ENCODE measurements around the gene NTRK3.
"Not testable (repeated sequence)": the region's sequence is repeated elsewhere in the genome, so short reads cannot be mapped to it uniquely, and the experiment has no call there.

Gene NTRK3

DNA sequence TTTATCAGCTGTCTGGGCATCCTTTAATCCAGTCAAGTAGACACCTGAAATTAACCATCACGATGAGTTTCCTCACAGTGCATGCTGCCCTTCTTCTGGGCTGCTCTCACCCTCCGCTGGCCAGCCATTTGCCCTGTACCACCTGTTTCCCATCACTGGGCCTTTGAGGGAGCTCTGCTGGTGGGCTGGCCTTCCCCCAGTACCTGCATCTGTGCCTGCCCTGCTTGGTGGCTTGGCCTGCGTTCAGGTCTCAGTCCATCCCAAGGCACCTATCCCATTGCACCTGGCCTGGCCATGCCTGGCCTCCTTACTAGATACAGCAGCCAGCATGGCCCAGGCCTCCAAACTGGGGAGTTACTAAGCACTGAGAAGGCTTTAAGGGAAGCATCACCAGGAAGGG lies 413.2 kb downstream of the NTRK3 start:
- no peak for DNase-seq (ENCODE audit: low read depth)

DNA sequence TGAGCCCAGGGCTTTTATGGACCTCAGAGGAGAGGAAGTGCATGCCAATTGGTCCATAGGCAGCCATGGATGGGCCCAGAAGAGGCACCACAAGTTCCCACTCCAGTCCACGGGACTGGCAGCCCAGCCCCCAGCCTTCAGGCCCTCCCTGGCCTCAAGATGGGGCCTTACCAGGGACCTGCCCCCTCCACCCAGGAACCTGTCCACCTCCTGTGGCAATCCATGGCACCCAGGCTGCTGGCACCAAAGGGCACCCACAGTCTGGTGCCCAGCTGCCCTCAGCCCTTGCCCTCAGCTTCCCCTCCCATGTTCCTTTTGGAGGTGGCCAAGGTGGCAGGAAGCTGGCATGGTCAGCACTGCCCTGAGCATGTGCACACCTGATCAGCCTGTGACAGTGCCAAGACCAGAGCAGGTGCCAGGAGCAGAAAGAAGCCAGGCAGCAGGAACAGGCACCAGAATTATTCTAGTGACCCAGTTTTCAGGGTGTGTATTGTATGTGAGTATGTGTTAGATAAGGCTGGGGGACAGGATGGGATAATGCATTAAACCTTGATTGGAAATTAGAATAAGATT lies 415.0 kb downstream of the NTRK3 start:
- H3K4me3 ChIP-seq (ENCODE audit: low read depth, low read length): no peak overlapping the region
- TF ChIP-seq, protein P1, sequence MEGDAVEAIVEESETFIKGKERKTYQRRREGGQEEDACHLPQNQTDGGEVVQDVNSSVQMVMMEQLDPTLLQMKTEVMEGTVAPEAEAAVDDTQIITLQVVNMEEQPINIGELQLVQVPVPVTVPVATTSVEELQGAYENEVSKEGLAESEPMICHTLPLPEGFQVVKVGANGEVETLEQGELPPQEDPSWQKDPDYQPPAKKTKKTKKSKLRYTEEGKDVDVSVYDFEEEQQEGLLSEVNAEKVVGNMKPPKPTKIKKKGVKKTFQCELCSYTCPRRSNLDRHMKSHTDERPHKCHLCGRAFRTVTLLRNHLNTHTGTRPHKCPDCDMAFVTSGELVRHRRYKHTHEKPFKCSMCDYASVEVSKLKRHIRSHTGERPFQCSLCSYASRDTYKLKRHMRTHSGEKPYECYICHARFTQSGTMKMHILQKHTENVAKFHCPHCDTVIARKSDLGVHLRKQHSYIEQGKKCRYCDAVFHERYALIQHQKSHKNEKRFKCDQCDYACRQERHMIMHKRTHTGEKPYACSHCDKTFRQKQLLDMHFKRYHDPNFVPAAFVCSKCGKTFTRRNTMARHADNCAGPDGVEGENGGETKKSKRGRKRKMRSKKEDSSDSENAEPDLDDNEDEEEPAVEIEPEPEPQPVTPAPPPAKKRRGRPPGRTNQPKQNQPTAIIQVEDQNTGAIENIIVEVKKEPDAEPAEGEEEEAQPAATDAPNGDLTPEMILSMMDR (IDR thresholded peaks at IDR 0.05; ENCODE audit: control insufficient read depth, extremely low read depth, insufficient read depth): no peak
- no peak for DNase-seq (ENCODE audit: low read depth)

More for the DNA sequence above, 413.2 kb downstream of the NTRK3 start:
- TF ChIP-seq, protein P1 (IDR thresholded peaks at IDR 0.05; ENCODE audit: control insufficient read depth, extremely low read depth, insufficient read depth): no peak
- H3K4me3 ChIP-seq (ENCODE audit: low read depth, low read length): no peak overlapping the region

DNA sequence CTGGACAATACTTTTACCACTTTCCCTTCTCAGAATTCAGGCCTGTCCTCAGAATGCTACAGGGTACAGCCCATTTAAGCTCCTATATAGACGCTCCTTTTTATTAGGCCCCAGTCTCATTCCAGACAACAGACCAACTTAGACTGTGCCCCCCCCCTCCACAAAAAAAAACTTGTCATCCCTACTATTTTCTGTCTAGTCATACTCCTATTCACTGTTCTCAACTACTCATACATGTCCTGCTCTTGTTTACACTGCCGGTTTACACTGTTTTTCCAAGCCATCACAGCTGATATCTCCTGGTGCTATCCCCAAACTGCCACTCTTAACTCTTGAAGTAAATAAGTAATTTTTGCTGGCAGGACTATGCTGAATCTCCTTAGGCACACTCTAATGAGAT lies 420.7 kb downstream of the NTRK3 start:
- not testable (repeated sequence) for H3K4me3 ChIP-seq (ENCODE audit: low read depth, low read length); DNase-seq (ENCODE audit: low read depth)

- not testable (repeated sequence) for H3K4me3 ChIP-seq (ENCODE audit: low read depth, low read length); DNase-seq (ENCODE audit: low read depth)
Measured at GRCh38 chr15:87833333-87833732, 423.2 kb downstream of the NTRK3 start.

DNA sequence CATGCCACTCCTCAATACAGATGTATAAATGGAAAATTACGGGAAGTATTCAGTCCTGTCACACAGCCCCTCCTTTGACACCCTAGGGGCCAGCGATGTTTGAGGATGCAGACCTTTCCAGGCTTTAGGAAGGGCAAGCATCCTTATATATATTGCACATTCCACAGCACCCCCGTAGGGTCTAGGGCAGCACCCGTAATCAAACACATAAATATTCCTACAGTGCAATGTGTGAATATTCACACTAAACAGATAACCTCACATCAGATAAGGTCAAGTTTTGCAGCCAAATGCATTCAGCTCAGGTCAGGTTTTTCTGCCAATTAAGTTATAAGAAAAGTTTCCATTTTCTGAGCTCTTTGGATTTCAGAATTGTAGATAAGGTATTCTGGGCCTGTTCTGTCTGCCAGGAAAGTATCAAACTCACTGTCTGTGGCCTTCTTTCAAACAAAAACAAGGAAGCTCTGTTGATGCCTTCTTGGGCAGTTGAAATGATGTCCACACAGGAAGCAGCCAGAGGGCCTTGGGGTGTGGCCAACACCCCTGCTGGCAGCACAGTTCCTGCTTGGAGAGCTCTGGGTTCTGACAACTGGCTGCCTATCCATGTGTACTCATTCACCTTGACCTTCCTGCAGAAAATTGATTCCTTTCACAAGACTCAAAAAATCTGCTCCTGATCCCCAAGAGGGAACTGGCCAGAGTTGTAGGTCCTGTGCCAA lies 427.0 kb downstream of the NTRK3 start:
- no peak for DNase-seq (ENCODE audit: low read depth)
- TF ChIP-seq, protein P1 (IDR thresholded peaks at IDR 0.05; ENCODE audit: control insufficient read depth, extremely low read depth, insufficient read depth): no peak
- no peak overlapping the region for H3K4me3 ChIP-seq (ENCODE audit: low read depth, low read length)

DNA sequence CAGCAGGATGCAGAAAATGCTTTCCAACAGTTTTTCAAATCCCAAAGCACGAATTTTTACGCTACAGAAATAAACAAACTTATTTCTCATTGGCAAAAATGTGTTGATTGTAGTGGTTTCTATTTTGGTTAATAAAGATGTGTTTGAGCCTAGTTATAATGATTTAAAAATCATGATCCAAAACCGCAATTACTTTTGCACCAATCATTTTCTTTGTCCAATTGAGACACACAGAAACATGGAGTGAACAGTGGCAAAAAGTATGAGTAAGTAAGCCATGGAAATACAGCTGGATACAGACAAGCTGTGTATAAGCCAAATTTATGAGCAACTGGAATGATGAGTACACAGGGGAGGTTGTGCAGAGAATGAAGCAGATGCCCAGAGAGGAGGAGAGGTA lies 427.9 kb downstream of the NTRK3 start:
- TF ChIP-seq, protein P1 (IDR thresholded peaks at IDR 0.05; ENCODE audit: control insufficient read depth, extremely low read depth, insufficient read depth): no peak
- no peak for DNase-seq (ENCODE audit: low read depth)
- no peak overlapping the region for H3K4me3 ChIP-seq (ENCODE audit: low read depth, low read length)

GRCh38 chr15:87827131-87827530 lies 429.4 kb downstream of the NTRK3 start:
- no peak overlapping the region for H3K4me3 ChIP-seq (ENCODE audit: low read depth, low read length)
- no peak for DNase-seq (ENCODE audit: low read depth)
- TF ChIP-seq, protein P1 (IDR thresholded peaks at IDR 0.05; ENCODE audit: control insufficient read depth, extremely low read depth, insufficient read depth): no peak

GRCh38 chr15:87826119-87826747 lies 430.3 kb downstream of the NTRK3 start:
- no peak for DNase-seq (ENCODE audit: low read depth)
- TF ChIP-seq, protein P1 (IDR thresholded peaks at IDR 0.05; ENCODE audit: control insufficient read depth, extremely low read depth, insufficient read depth): no peak
- H3K4me3 ChIP-seq (ENCODE audit: low read depth, low read length): no peak overlapping the region
